Neural crest cell (in vitro differentiated cells): ENCODE data around the gene LYRM1. TPM values are rescaled to one million over a fixed set of nuclear protein-coding genes. Genes with fewer than 3 reads are reported as not detected.

Experiments used
- DNase-seq: peaks from one replicate; pipeline ENCODE4 v3.0.0; 2021; ENCODE audit warnings: low read depth, mixed read lengths, low spot score
- H3K27ac Mint-ChIP-seq: one replicate; pipeline ENCODE4 v1.8.0; 2021; ENCODE audit warnings: mild to moderate bottlenecking, mixed read lengths; ENCODE audit not compliant: unreplicated experiment
- H3K27me3 Mint-ChIP-seq: 2 replicates; pipeline ENCODE4 v1.8.0; 2021; ENCODE audit warnings: low read depth, mild to moderate bottlenecking, mixed read lengths
- H3K36me3 Mint-ChIP-seq: 2 replicates; pipeline ENCODE4 v1.8.0; 2021; ENCODE audit warnings: low read depth, mild to moderate bottlenecking, mixed read lengths
- H3K4me1 Mint-ChIP-seq: 2 replicates; pipeline ENCODE4 v1.8.0; 2021; ENCODE audit warnings: mixed read lengths
- H3K4me3 Mint-ChIP-seq: one replicate; pipeline ENCODE4 v1.8.0; 2021; ENCODE audit warnings: mild to moderate bottlenecking, mixed read lengths
- H3K9me3 Mint-ChIP-seq: 2 replicates; pipeline ENCODE4 v1.8.0; 2021; ENCODE audit warnings: mixed read lengths
- CTCF ChIP-seq: fragments of 200-600 bp; sonication (generic); conservative IDR thresholded peaks from 2 replicates; pipeline ENCODE4 v1.5.0; 2021; ENCODE audit warnings: antibody characterized with exemption, mild to moderate bottlenecking
- total RNA-seq: library from RNA; stranded (reverse); gene quantifications from 2 replicates; pipeline ENCODE4 v1.2.1, GENCODE V29; 2021

The LYRM1 gene
- total RNA-seq, 1 donor from 2014 or later: 20.4 TPM

GRCh38 chr16:20873331-20873730, 27.2 kb upstream of the LYRM1 start:
- DNase-seq: no peak
- no peak overlapping the region for H3K27ac Mint-ChIP-seq
- H3K9me3 Mint-ChIP-seq: no peaks in the 10 kb centered on the region
- H3K27me3 Mint-ChIP-seq: no peaks in the 10 kb centered on the region
- H3K4me3 Mint-ChIP-seq: no peak overlapping the region
- H3K4me1 Mint-ChIP-seq: peaks cover 9% of the 10 kb centered on the region
- no peak for TF ChIP-seq CTCF
- no peaks in the 10 kb centered on the region for H3K36me3 Mint-ChIP-seq

- no peak for DNase-seq
- no peaks in the 10 kb centered on the region for H3K9me3 Mint-ChIP-seq
- H3K36me3 Mint-ChIP-seq: no peaks in the 10 kb centered on the region
- no peaks in the 10 kb centered on the region for H3K27me3 Mint-ChIP-seq
- H3K4me3 Mint-ChIP-seq: no peak overlapping the region
- no peak for TF ChIP-seq CTCF
- peaks cover 17% of the 10 kb centered on the region for H3K4me1 Mint-ChIP-seq
- H3K27ac Mint-ChIP-seq: no peak overlapping the region
Measured at GRCh38 chr16:20874088-20874581, 26.4 kb upstream of the LYRM1 start.

- peaks cover 25% of the 10 kb centered on the region for H3K4me1 Mint-ChIP-seq
- H3K27ac Mint-ChIP-seq: no peak overlapping the region
- no peak overlapping the region for H3K4me3 Mint-ChIP-seq
- no peaks in the 10 kb centered on the region for H3K36me3 Mint-ChIP-seq
- no peak for TF ChIP-seq CTCF
- no peaks in the 10 kb centered on the region for H3K27me3 Mint-ChIP-seq
- DNase-seq: no peak
- no peaks in the 10 kb centered on the region for H3K9me3 Mint-ChIP-seq
Measured at GRCh38 chr16:20875355-20875650, 25.3 kb upstream of the LYRM1 start.

- Mint-ChIP-seq H3K27me3 (no peaks in the 10 kb centered on the region), H3K9me3 (no peaks in the 10 kb centered on the region), H3K4me1 (peaks cover 25% of the 10 kb centered on the region), H3K27ac (no peak overlapping the region), H3K36me3 (no peaks in the 10 kb centered on the region), H3K4me3 (no peak overlapping the region)
- no peak for TF ChIP-seq CTCF
- no peak for DNase-seq
Measured at GRCh38 chr16:20878682-20879147, 21.9 kb upstream of the LYRM1 start.

GRCh38 chr16:20879175-20880040, 21.2 kb upstream of the LYRM1 start:
- H3K27ac Mint-ChIP-seq: no peak overlapping the region
- no peaks in the 10 kb centered on the region for H3K9me3 Mint-ChIP-seq
- peaks cover 25% of the 10 kb centered on the region for H3K4me1 Mint-ChIP-seq
- no peak for DNase-seq
- no peak overlapping the region for H3K4me3 Mint-ChIP-seq
- H3K27me3 Mint-ChIP-seq: no peaks in the 10 kb centered on the region
- peaks cover 4% of the 10 kb centered on the region for H3K36me3 Mint-ChIP-seq
- TF ChIP-seq CTCF: no peak
